Parathyroid adenoma (tissue), 2 donors: Measurements from ENCODE around the gene PTGES2.

ENCODE experiments used
- H2AFZ ChIP-seq: fragments of 300-600 bp; sonication (generic); one replicate; pipeline ENCODE4 v1.7.0; 2017; ENCODE audit warnings: antibody characterized with exemption, mild to moderate bottlenecking
- H3K27ac ChIP-seq: fragments of 300-600 bp; sonication (generic); one replicate; pipeline ENCODE4 v1.7.0; 2017
- H3K27me3 ChIP-seq: fragments of 300-600 bp; sonication (generic); one replicate; pipeline ENCODE4 v1.7.0; 2017; ENCODE audit warnings: low read length; ENCODE audit not compliant: control insufficient read depth, insufficient read depth
- H3K36me3 ChIP-seq: fragments of 300-600 bp; sonication (generic); one replicate; pipeline ENCODE4 v1.7.0; 2017; ENCODE audit warnings: low read length; ENCODE audit not compliant: control insufficient read depth, insufficient read depth
- H3K4me1 ChIP-seq: fragments of 300-600 bp; sonication (generic); one replicate; pipeline ENCODE4 v1.7.0; 2017; ENCODE audit warnings: control low read depth
- H3K4me2 ChIP-seq: fragments of 300-600 bp; sonication (generic); one replicate; pipeline ENCODE4 v1.7.0; 2017; ENCODE audit warnings: low read length
- H3K4me3 ChIP-seq: fragments of 300-600 bp; sonication (generic); one replicate; pipeline ENCODE4 v1.7.0; 2017; ENCODE audit warnings: low read depth, low read length
- H3K79me2 ChIP-seq: fragments of 300-600 bp; sonication (generic); one replicate; pipeline ENCODE4 v1.7.0; 2017; ENCODE audit warnings: control low read depth
- H3K9ac ChIP-seq: fragments of 300-600 bp; sonication (generic); one replicate; pipeline ENCODE4 v1.7.0; 2017; ENCODE audit warnings: mild to moderate bottlenecking
- H3K9me3 ChIP-seq: fragments of 300-600 bp; sonication (generic); one replicate; pipeline ENCODE4 v1.7.0; 2017; ENCODE audit warnings: low read length; ENCODE audit not compliant: control insufficient read depth
- CTCF ChIP-seq: fragments of 300-600 bp; sonication (generic); IDR thresholded peaks from one replicate; pipeline ENCODE4 v1.7.0; 2017; ENCODE audit warnings: antibody characterized with exemption, mild to moderate bottlenecking
- donor health status: primary hyperparathyroidism.

PTGES2 gene

GRCh38 chr9:128118971-128119665 lies 8.4 kb downstream of the PTGES2 start:
- H3K4me1 ChIP-seq = no peaks in the 10 kb centered on the region
- no peaks in the 10 kb centered on the region for H3K27me3 ChIP-seq
- no peaks in the 10 kb centered on the region for H3K79me2 ChIP-seq
- no peak overlapping the region for H3K4me3 ChIP-seq
- H3K27ac ChIP-seq = no peak overlapping the region
- H3K4me2 ChIP-seq = no peak overlapping the region
- H3K9me3 ChIP-seq = no peaks in the 10 kb centered on the region
- no peaks in the 10 kb centered on the region for H3K36me3 ChIP-seq
- no peak overlapping the region for H2AFZ ChIP-seq
- TF ChIP-seq CTCF = no peak
- H3K9ac ChIP-seq = no peak overlapping the region

GRCh38 chr9:128118472-128118857 lies 9.1 kb downstream of the PTGES2 start:
- H3K4me2 ChIP-seq = no peak overlapping the region
- H3K4me3 ChIP-seq = no peak overlapping the region
- no peak for TF ChIP-seq CTCF
- no peak overlapping the region for H3K27ac ChIP-seq
- no peaks in the 10 kb centered on the region for H3K36me3 ChIP-seq
- H2AFZ ChIP-seq = no peak overlapping the region
- no peak overlapping the region for H3K9ac ChIP-seq
- no peaks in the 10 kb centered on the region for H3K4me1 ChIP-seq
- H3K27me3 ChIP-seq = no peaks in the 10 kb centered on the region
- no peaks in the 10 kb centered on the region for H3K79me2 ChIP-seq
- no peaks in the 10 kb centered on the region for H3K9me3 ChIP-seq

GRCh38 chr9:128117613-128118471 lies 9.7 kb downstream of the PTGES2 start:
- Histone ChIP-seq H3K79me2 (no peaks in the 10 kb centered on the region), H3K4me3 (no peak overlapping the region), H2AFZ (peak overlapping the region; percentile 28), H3K9me3 (no peaks in the 10 kb centered on the region), H3K27me3 (no peaks in the 10 kb centered on the region), H3K36me3 (no peaks in the 10 kb centered on the region), H3K4me1 (no peaks in the 10 kb centered on the region), H3K9ac (no peak overlapping the region), H3K27ac (no peak overlapping the region), H3K4me2 (no peak overlapping the region)
- peak; percentile 99 for TF ChIP-seq CTCF

GRCh38 chr9:128116104-128117083 lies 11.1 kb downstream of the PTGES2 start:
- no peak for TF ChIP-seq CTCF
- Histone ChIP-seq H3K36me3 (no peaks in the 10 kb centered on the region), H3K27ac (no peak overlapping the region), H3K27me3 (no peaks in the 10 kb centered on the region), H3K9me3 (no peaks in the 10 kb centered on the region), H3K9ac (no peak overlapping the region), H3K4me1 (no peaks in the 10 kb centered on the region), H3K79me2 (no peaks in the 10 kb centered on the region), H2AFZ (no peak overlapping the region), H3K4me3 (no peak overlapping the region), H3K4me2 (no peak overlapping the region)
